ENCODE measurements around the gene DACH2.

Gene DACH2

GRCh38 chrX:86724277-86724676 is 576.0 kb downstream of the DACH2 start:
- H3K27me3 Mint-ChIP-seq = no peaks in the 10 kb centered on the region
- ATAC-seq (ENCODE audit: low read depth) (no peak), DNase-seq (ENCODE audit: low spot score in 2 of 2) (no peak)
- no peaks in the 10 kb centered on the region for H3K4me1 Mint-ChIP-seq
- H3K36me3 Mint-ChIP-seq = no peaks in the 10 kb centered on the region
- no peak overlapping the region for H3K4me3 Mint-ChIP-seq
- no peak overlapping the region for H3K27ac Mint-ChIP-seq
- peaks cover 7% of the 10 kb centered on the region for H3K9me3 Mint-ChIP-seq

GRCh38 chrX:86747091-86747490 is 598.8 kb downstream of the DACH2 start:
- peaks cover 4% of the 10 kb centered on the region for H3K9me3 Mint-ChIP-seq
- H3K27ac Mint-ChIP-seq = no peak overlapping the region
- H3K4me1 Mint-ChIP-seq = no peaks in the 10 kb centered on the region
- DNase-seq (ENCODE audit: low spot score in 2 of 2) (no peak), ATAC-seq (ENCODE audit: low read depth) (no peak)
- no peaks in the 10 kb centered on the region for H3K27me3 Mint-ChIP-seq
- no peaks in the 10 kb centered on the region for H3K36me3 Mint-ChIP-seq
- H3K4me3 Mint-ChIP-seq = no peak overlapping the region

GRCh38 chrX:86805241-86805640 is 657.0 kb downstream of the DACH2 start:
- Mint-ChIP-seq H3K27me3 (no peaks in the 10 kb centered on the region), H3K9me3 (peaks cover 3% of the 10 kb centered on the region), H3K36me3 (no peaks in the 10 kb centered on the region), H3K4me3 (no peak overlapping the region), H3K4me1 (no peaks in the 10 kb centered on the region), H3K27ac (no peak overlapping the region)
- ATAC-seq (ENCODE audit: low read depth) (no peak), DNase-seq (ENCODE audit: low spot score in 2 of 2) (no peak)

- Mint-ChIP-seq H3K27ac (no peak overlapping the region), H3K36me3 (no peaks in the 10 kb centered on the region), H3K9me3 (peaks cover 3% of the 10 kb centered on the region), H3K27me3 (no peaks in the 10 kb centered on the region), H3K4me1 (no peaks in the 10 kb centered on the region), H3K4me3 (no peak overlapping the region)
- DNase-seq (ENCODE audit: low spot score in 2 of 2) = no peak
- ATAC-seq (ENCODE audit: low read depth) = no peak
Observed at GRCh38 chrX:86806786-86807185, 658.5 kb downstream of the DACH2 start.

- no peak overlapping the region for H3K4me3 Mint-ChIP-seq
- DNase-seq (ENCODE audit: low spot score in 2 of 2) (no peak), ATAC-seq (ENCODE audit: low read depth) (no peak)
- H3K27ac Mint-ChIP-seq = no peak overlapping the region
- H3K9me3 Mint-ChIP-seq = peaks cover 3% of the 10 kb centered on the region
- H3K4me1 Mint-ChIP-seq = no peaks in the 10 kb centered on the region
- H3K27me3 Mint-ChIP-seq = no peaks in the 10 kb centered on the region
- no peaks in the 10 kb centered on the region for H3K36me3 Mint-ChIP-seq
Observed at GRCh38 chrX:86809651-86810050, 661.4 kb downstream of the DACH2 start.

- no peak for ATAC-seq (ENCODE audit: low read depth)
- no peaks in the 10 kb centered on the region for H3K36me3 Mint-ChIP-seq
Observed at GRCh38 chrX:86829786-86830185, 681.5 kb downstream of the DACH2 start.

GRCh38 chrX:86830685-86831084 is 682.4 kb downstream of the DACH2 start:
- H3K9me3 Mint-ChIP-seq = peaks cover 1% of the 10 kb centered on the region
- H3K27me3 Mint-ChIP-seq = no peaks in the 10 kb centered on the region
- H3K36me3 Mint-ChIP-seq = no peaks in the 10 kb centered on the region
- H3K4me1 Mint-ChIP-seq = no peaks in the 10 kb centered on the region
- no peak overlapping the region for H3K27ac Mint-ChIP-seq
- no peak for DNase-seq (ENCODE audit: low spot score in 2 of 2)
- ATAC-seq (ENCODE audit: low read depth) = no peak
- no peak overlapping the region for H3K4me3 Mint-ChIP-seq

More at GRCh38 chrX:86829786-86830185, 681.5 kb downstream of the DACH2 start:
- no peak overlapping the region for H3K27ac Mint-ChIP-seq
- H3K27me3 Mint-ChIP-seq = no peaks in the 10 kb centered on the region
- no peak overlapping the region for H3K4me3 Mint-ChIP-seq
- H3K9me3 Mint-ChIP-seq = peaks cover 2% of the 10 kb centered on the region
- no peak for DNase-seq (ENCODE audit: low spot score in 2 of 2)
- H3K4me1 Mint-ChIP-seq = no peaks in the 10 kb centered on the region

- H3K9me3 Mint-ChIP-seq = peaks cover 2% of the 10 kb centered on the region
- no peaks in the 10 kb centered on the region for H3K36me3 Mint-ChIP-seq
- DNase-seq (ENCODE audit: low spot score in 2 of 2) (no peak), ATAC-seq (ENCODE audit: low read depth) (no peak)
- no peaks in the 10 kb centered on the region for H3K27me3 Mint-ChIP-seq
- H3K4me1 Mint-ChIP-seq = no peaks in the 10 kb centered on the region
- no peak overlapping the region for H3K27ac Mint-ChIP-seq
- no peak overlapping the region for H3K4me3 Mint-ChIP-seq
Observed at GRCh38 chrX:86845101-86845500, 696.9 kb downstream of the DACH2 start.
